Lung (tissue), 12 donors: ENCODE measurements around the gene PYCARD. TPM values are rescaled to one million over a fixed set of nuclear protein-coding genes. Genes with fewer than 3 reads are reported as not detected.

Source experiments
- ATAC-seq: fragments of 200-7000 bp; cut with Tn5 transposase; one replicate; pipeline ENCODE4 v1.9.1; 2020; ENCODE audit warnings: moderate number of reproducible peaks; ENCODE audit not compliant: insufficient read depth, low FRiP score
- DNase-seq, 3 donors: peaks; one replicate each; pipeline ENCODE4 v3.0.0-alpha.2; 2013 to 2017
- H3K27ac ChIP-seq, 2 donors: one replicate each; pipeline ENCODE4 v1.5.1; 2013; ENCODE audit warnings: mild to moderate bottlenecking in 2 of 2, moderate library complexity in 2 of 2, control low read depth in 1 of 2, inconsistent platforms in 1 of 2, low read depth in 1 of 2, low read length in 1 of 2
- H3K27me3 ChIP-seq, 3 donors: one replicate each; pipeline ENCODE4 v1.5.1; 2013; ENCODE audit warnings: low read length in 2 of 3; ENCODE audit not compliant: control insufficient read depth in 3 of 3, insufficient read depth in 3 of 3
- H3K36me3 ChIP-seq, 4 donors: one replicate each; pipeline ENCODE4 v1.5.1; 2013; ENCODE audit warnings: low read length in 4 of 4, mild to moderate bottlenecking in 1 of 4, moderate library complexity in 1 of 4; ENCODE audit not compliant: control insufficient read depth in 4 of 4, insufficient read depth in 4 of 4
- H3K4me1 ChIP-seq, 5 donors: one replicate each; pipeline ENCODE4 v1.5.1; 2013; ENCODE audit warnings: low read length in 5 of 5, mild to moderate bottlenecking in 2 of 5, moderate library complexity in 1 of 5; ENCODE audit not compliant: control insufficient read depth in 5 of 5, insufficient read depth in 5 of 5
- H3K4me3 ChIP-seq: one replicate; pipeline ENCODE4 v1.5.1; 2013; ENCODE audit warnings: mild to moderate bottlenecking, control low read depth, moderate library complexity
- H3K9ac ChIP-seq, 2 donors: one replicate each; pipeline ENCODE4 v1.5.1; 2013; ENCODE audit warnings: low read length in 2 of 2, control low read depth in 1 of 2; ENCODE audit not compliant: insufficient read depth in 1 of 2
- H3K9me3 ChIP-seq, 4 donors: one replicate each; pipeline ENCODE4 v1.5.1; 2013; ENCODE audit warnings: low read length in 3 of 4, mild to moderate bottlenecking in 1 of 4, moderate library complexity in 1 of 4; ENCODE audit not compliant: control insufficient read depth in 4 of 4, insufficient read depth in 3 of 4
- WGBS, 2 donors: extraction: QIAGEN DNeasy Blood & Tissue Kit; methylation state at CpG; one replicate each; pipeline ENCODE4 v1.1.7; 2013; 5-methylcytosine and 5-hydroxymethylcytosine counted together
- polyA plus RNA-seq, 2 donors: library from polyadenylated mRNA; stranded (reverse); fragments of 200-250 nt; gene quantifications; one replicate each; pipeline ENCODE4 v1.2.1, GENCODE V29; 2013
- total RNA-seq, 2 donors: library from RNA; depleted of rRNA in 1 of 2; stranded (reverse); fragments of >200 nt in 1 of 2; gene quantifications; one replicate each; pipeline ENCODE4 v1.2.1, GENCODE V29; 2014 to 2021
- TF ChIP-seq, protein P1 (sequence below): IDR thresholded peaks from 2 replicates; pipeline ENCODE4 v1.5.1; 2012; ENCODE audit warnings: mild to moderate bottlenecking; ENCODE audit errors: control extremely low read depth, extremely low read depth
- donor health status: control.
- donor health status: control.
- donor health status: Bipolar disorder and iron deficiency.
- donor health status: healthy.
- donor health status: DM: yes; HTN: yes; CAD: no.

The PYCARD gene
- total and polyA plus RNA-seq, 4 donors, result 24.1 to 119 (median 70.1) TPM

DNA sequence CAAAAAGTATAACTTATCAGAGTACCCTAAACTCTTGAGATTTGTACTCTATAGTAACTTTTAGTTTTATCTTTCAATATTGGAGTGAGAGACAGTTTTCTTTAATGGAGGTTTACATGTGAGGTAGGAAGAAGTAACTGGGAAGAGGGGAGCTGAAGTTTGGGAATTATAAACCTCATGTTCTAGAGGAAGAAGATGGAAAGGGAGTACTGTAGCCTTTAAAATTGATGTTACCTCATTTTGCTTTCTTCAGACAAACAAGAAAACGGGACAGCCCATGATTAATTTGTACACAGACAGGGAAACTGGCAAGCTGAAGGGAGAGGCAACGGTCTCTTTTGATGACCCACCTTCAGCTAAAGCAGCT lies 13.2 kb downstream of the PYCARD start:
- no peak overlapping the region for H3K27ac ChIP-seq
- no peaks in the 10 kb centered on the region for H3K27me3 ChIP-seq
- peaks cover 0 to 1% (median 0%) of the 10 kb centered on the region in 5 donors for H3K4me1 ChIP-seq
- H3K9me3 ChIP-seq, result no peaks in the 10 kb centered on the region
- 94% methylated on average over 2 of the region's 2 CpGs for WGBS, 2 donors
- H3K36me3 ChIP-seq, result peaks cover 76 to 87% (median 81%) of the 10 kb centered on the region in 4 donors
- no peak overlapping the region for H3K9ac ChIP-seq
- ATAC-seq, result no peak
- TF ChIP-seq, protein P1, sequence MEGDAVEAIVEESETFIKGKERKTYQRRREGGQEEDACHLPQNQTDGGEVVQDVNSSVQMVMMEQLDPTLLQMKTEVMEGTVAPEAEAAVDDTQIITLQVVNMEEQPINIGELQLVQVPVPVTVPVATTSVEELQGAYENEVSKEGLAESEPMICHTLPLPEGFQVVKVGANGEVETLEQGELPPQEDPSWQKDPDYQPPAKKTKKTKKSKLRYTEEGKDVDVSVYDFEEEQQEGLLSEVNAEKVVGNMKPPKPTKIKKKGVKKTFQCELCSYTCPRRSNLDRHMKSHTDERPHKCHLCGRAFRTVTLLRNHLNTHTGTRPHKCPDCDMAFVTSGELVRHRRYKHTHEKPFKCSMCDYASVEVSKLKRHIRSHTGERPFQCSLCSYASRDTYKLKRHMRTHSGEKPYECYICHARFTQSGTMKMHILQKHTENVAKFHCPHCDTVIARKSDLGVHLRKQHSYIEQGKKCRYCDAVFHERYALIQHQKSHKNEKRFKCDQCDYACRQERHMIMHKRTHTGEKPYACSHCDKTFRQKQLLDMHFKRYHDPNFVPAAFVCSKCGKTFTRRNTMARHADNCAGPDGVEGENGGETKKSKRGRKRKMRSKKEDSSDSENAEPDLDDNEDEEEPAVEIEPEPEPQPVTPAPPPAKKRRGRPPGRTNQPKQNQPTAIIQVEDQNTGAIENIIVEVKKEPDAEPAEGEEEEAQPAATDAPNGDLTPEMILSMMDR, result no peak
- DNase-seq, result no peak
- H3K4me3 ChIP-seq, result no peak overlapping the region

DNA sequence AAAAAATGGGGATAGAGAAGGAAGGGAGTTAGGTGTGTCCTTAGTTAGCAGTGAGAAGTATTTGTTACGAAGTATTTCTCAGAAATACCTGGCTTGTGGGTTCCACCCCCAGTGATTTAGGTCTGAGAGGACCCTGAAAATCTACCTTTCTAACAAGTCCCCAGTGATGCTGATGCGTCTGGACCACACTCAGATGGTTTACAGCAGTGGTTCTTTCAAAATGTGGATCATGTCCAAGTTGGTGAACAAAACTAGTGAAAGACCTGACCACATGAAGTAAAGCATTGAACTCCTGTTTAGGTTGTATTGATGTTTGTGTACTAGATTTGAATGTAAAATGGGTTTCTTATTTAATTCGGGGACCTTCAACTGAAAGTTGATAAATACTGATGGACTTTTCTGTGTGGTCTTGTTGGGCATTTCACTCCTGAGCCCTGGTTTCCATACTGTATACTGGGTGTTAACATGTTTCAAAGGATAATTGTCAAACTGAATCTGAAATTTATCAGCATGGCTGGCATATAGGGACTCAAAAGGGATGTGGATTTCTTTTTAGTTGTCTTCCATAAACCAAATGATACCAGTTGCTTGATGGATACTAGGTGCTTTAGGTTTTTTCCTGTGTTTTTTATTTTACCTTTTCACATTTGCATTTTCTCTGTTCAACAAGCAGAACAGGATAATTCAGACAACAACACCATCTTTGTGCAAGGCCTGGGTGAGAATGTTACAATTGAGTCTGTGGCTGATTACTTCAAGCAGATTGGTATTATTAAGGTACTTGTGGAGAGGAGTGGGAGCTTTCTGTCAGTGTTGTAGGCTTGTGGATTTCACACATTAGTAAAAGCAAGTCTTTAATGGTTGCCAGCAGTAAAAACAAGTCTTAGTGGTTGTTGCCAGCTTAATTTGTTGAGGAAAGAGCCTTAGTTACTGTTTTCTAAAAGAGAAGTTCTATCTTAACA lies 13.8 kb downstream of the PYCARD start:
- ATAC-seq (no peak), DNase-seq (no peak)
- H3K4me3 ChIP-seq, result no peak overlapping the region
- H3K27ac ChIP-seq, result no peak overlapping the region
- peaks cover 0 to 4% (median 0%) of the 10 kb centered on the region in 5 donors for H3K4me1 ChIP-seq
- H3K36me3 ChIP-seq, result peaks cover 74 to 89% (median 86%) of the 10 kb centered on the region in 4 donors
- no peaks in the 10 kb centered on the region for H3K27me3 ChIP-seq
- TF ChIP-seq, protein P1, result no peak
- WGBS, 2 donors, result 91 to 93% methylated on average over 3 of the region's 3 CpGs
- no peaks in the 10 kb centered on the region for H3K9me3 ChIP-seq
- H3K9ac ChIP-seq, result no peak overlapping the region

DNA sequence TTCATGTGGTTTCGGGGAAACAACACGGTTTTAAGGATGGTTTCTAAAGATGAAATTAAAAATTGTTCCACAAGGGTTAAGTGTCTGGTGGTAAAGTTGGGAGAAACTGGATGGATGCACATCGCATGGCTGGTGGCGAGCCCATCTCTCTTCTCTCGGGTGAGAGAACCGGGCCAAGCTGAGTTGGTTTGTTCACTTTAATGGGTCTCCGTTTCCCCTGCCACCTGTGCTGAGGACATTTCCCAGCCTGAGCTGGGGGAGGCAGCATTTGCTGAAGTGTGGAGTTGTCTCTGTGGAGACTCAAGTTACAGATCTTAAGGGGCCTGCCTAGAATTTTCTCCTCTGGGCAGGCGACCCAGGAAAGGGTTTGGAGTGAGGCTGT lies 14.8 kb downstream of the PYCARD start:
- peaks cover 0 to 11% (median 4%) of the 10 kb centered on the region in 5 donors for H3K4me1 ChIP-seq
- no peaks in the 10 kb centered on the region for H3K27me3 ChIP-seq
- H3K9ac ChIP-seq, result no peak overlapping the region
- no peak overlapping the region for H3K27ac ChIP-seq
- ATAC-seq (no peak), DNase-seq (no peak)
- 87 to 90% methylated on average over 8 of the region's 8 CpGs for WGBS, 2 donors
- H3K9me3 ChIP-seq, result no peaks in the 10 kb centered on the region
- peaks cover 72 to 90% (median 86%) of the 10 kb centered on the region in 4 donors for H3K36me3 ChIP-seq
- TF ChIP-seq, protein P1, result no peak
- no peak overlapping the region for H3K4me3 ChIP-seq
